GM21723 (cell line): ENCODE data around the gene LPAR6.
"Not testable (repeated sequence)": the region's sequence is repeated elsewhere in the genome, so short reads cannot be mapped to it uniquely, and the experiment has no call there.

Experiments
- ATAC-seq: cut with Tn5 transposase; IDR thresholded peaks from one replicate; pipeline ENCODE4 v1.9.1; 2021; ENCODE audit warnings: mild to moderate bottlenecking, moderate library complexity; ENCODE audit not compliant: unreplicated experiment

The LPAR6 gene, protein sequence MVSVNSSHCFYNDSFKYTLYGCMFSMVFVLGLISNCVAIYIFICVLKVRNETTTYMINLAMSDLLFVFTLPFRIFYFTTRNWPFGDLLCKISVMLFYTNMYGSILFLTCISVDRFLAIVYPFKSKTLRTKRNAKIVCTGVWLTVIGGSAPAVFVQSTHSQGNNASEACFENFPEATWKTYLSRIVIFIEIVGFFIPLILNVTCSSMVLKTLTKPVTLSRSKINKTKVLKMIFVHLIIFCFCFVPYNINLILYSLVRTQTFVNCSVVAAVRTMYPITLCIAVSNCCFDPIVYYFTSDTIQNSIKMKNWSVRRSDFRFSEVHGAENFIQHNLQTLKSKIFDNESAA

DNA sequence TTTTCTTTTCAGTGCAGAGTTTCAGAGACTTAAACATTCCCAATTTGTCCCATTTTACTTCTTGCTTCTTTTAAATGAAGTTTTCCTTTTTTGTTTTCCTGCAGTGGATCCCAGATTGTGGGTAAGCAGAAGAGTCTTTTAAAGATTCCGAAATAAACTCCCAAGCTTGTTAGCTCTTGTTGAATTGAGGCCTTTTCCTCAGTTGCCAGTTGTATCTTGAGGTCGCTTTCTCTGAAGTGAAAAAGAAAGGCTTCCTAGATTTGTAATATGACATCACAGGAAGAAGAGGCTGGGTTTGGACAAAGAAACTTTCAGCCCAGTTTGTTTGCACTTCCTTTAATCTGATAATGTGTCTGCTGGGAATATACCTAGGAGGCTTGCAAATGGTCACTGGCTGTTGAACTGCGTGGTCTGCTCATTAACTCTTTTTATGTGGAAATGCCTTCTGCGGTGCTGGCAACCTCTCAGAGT is at the start of gene LPAR6:
LPAR6 (minus strand) TSS at position 233 of the 471 bp plus-strand sequence. CDS start 690 bp downstream, outside the sequence.
- no peak for ATAC-seq

- no peak for ATAC-seq
Observed at GRCh38 chr13:48457578-48458242, 44.8 kb upstream of the LPAR6 start.

DNA sequence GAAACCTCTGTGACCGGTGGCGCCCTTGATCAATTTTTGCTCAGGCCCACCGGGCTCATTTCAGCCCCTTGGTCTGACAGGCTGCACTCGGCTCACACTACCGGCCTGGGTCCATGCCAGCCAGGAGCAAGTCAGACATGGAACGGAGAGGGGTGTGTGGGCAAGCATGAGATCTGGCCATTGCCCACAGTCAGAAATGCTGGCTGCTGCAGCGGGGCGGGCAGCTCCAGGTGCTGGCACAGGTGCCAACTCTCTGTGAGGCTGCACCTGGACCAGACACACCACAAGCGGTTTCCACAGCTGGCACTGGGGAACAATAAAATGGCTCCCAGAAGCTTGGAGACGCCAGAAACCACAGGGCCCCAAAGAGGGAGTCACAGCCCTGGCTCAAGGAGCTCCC is 43.6 kb upstream of the LPAR6 start:
- no peak for ATAC-seq

DNA sequence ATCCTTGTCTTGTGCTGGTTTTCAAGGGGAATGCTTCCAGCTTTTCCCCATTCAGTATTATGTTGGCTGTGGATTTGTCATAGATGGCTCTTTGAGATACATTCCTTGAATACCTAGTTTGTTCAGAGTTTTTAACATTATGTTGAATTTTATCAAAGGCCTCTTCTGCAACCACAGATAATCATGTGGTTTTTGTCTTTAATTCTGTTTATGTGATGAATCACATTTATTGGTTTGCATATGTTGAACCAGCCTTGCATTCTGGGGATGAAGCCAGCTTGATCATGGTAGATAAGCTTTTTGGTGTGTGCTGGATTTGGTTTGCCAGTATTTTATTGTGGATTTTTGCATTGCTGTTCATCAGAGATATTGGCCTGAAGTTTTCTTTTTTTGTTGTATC is 38.3 kb upstream of the LPAR6 start:
- not testable (repeated sequence) for ATAC-seq

GRCh38 chr13:48449656-48450055 is 36.7 kb upstream of the LPAR6 start:
- ATAC-seq: no peak

GRCh38 chr13:48448959-48449614 is 36.2 kb upstream of the LPAR6 start:
- no peak for ATAC-seq

- ATAC-seq: no peak
Observed at GRCh38 chr13:48448285-48448958, 35.5 kb upstream of the LPAR6 start.

GRCh38 chr13:48446464-48446863 is 33.6 kb upstream of the LPAR6 start:
- ATAC-seq: no peak

DNA sequence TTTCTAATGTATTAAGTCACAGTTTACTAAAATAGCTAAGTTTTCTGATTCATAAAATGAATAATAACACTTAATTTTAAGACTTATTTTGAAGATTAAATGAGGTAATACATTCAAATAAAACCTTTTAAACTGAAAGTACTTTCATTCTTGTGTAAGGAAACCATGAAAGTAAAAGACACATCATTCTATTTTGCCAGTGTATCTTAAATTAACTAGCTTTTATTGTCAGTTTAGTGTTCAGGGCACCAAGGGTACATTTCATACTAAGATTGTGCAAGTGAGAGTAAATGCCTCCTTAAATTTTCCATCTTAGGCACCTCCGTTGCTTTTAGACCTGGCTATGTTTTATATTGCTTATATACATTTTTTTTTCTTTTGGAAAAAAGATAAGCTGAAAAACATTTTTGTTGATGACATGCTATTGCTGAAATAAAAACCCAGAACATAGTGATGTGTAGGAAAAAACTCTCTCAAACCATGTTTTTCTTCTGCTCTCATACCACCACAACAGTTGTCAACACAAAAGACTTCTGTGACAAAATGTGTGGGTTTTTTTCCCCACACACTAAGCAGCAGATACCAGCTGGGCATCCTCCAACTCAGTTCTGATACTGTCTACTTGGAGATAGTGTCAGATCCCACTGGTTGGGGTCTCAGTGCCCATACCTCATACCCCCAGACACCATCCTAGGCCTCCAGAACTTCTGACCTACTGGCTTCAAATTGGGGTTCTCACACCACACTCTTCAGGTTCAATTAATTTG is 30.7 kb upstream of the LPAR6 start:
- ATAC-seq: no peak

DNA sequence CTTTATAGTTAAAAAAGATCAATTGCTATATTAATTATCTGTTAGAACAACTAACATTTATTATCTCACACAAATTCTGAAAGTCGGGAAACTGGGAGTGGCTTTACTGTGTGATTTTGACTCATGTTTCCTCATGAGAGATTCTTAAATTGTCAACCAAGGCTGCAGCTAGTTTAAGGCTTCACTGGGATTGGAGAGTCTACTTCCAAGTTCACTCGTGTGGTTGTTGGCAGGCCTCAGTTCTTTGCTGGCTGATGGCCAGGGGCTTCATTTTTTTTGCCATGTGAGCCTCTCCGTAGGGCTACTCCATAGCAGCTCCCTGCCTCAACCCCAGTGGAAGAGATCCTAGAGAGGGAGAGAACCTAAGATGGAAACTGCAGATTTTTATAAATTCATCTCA is 24.5 kb upstream of the LPAR6 start:
- ATAC-seq: no peak

GRCh38 chr13:48436661-48437288 is 23.9 kb upstream of the LPAR6 start:
- no peak for ATAC-seq

DNA sequence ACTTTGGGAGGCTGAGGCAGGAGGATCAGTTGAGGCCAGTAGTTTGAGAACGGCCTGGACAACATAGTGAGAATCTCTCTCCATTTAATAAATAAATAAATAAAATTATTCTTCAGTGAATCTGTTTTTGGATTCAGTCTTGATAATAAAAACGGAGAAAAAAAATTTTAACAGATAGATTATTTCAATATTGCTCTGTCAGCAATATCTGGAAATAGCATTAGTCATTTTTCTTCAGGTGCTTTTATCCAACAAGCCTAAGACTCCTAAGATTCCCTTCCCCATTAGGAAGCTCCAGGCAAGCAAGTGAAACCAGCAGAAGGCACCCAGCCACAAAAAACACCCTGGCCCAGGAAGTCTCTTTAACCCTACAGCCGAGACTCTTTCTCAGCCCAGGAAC is 21.3 kb upstream of the LPAR6 start:
- no peak for ATAC-seq

GRCh38 chr13:48431987-48432615 is 19.2 kb upstream of the LPAR6 start:
- ATAC-seq: no peak

GRCh38 chr13:48431431-48431830 is 18.5 kb upstream of the LPAR6 start:
- ATAC-seq: no peak

DNA sequence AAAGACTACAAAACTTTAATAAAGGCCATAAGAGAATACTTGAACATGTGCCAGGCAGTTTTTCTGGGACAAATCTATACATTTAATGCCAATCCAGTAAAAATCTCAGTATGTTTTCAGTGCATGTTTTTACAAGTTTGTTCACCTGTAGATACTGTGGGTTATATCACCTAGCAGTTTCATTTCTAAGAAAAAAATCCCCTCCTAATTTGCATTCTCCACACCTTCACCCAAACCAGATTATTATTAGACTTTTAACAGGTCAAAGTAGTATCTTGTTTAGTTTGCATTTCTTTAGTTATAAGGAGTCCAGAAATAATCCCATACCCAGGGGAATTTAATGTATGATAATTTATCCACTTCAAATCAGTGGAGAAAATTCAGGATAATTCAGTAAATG is 17.0 kb upstream of the LPAR6 start:
- ATAC-seq: peak; percentile 74

- ATAC-seq: no peak
Observed at GRCh38 chr13:48429036-48429435, 16.1 kb upstream of the LPAR6 start.

- not testable (repeated sequence) for ATAC-seq
Observed at GRCh38 chr13:48426755-48427298, 13.9 kb upstream of the LPAR6 start.

GRCh38 chr13:48426052-48426451 is 13.1 kb upstream of the LPAR6 start:
- ATAC-seq: no peak

GRCh38 chr13:48424212-48424611 is 11.3 kb upstream of the LPAR6 start:
- no peak for ATAC-seq
